ENCODE results near the gene ENAH.

ENAH gene

GRCh38 chr1:225449261-225449660, 203.7 kb downstream of the ENAH start:
- no peak for DNase-seq

- DNase-seq, result no peak
These were observed 204.6 kb downstream of the ENAH start for GRCh38 chr1:225448146-225448805.

GRCh38 chr1:225447650-225448089, 205.3 kb downstream of the ENAH start:
- DNase-seq, result no peak

GRCh38 chr1:225446981-225447615, 205.8 kb downstream of the ENAH start:
- DNase-seq, result no peak

GRCh38 chr1:225446595-225446960, 206.3 kb downstream of the ENAH start:
- no peak for DNase-seq

GRCh38 chr1:225445639-225446594, 207.0 kb downstream of the ENAH start:
- no peak for DNase-seq

- no peak for DNase-seq
These were observed 210.8 kb downstream of the ENAH start for GRCh38 chr1:225442123-225442505.

GRCh38 chr1:225441314-225442122, 211.4 kb downstream of the ENAH start:
- DNase-seq, result no peak

GRCh38 chr1:225440380-225441221, 212.3 kb downstream of the ENAH start:
- DNase-seq, result no peak

GRCh38 chr1:225437710-225438437, 215.0 kb downstream of the ENAH start:
- DNase-seq, result no peak

Measured in stimulated activated naive CD4-positive, alpha-beta T cell treated with Interleukin-2 at 50 U/mL for 16 hours (primary cell).